Measurements from ENCODE around the gene IWS1. TPM values are rescaled to one million over a fixed set of nuclear protein-coding genes. Genes with fewer than 3 reads are reported as not detected.
A peak's percentile ranks its signal among the peaks of the same experiment; 100 is the strongest.
"Not testable (repeated sequence)": the region's sequence is repeated elsewhere in the genome, so short reads cannot be mapped to it uniquely, and the experiment has no call there.

IWS1 gene
- total RNA-seq, 1 experiment from 2014 or later, result 56.8 TPM

DNA sequence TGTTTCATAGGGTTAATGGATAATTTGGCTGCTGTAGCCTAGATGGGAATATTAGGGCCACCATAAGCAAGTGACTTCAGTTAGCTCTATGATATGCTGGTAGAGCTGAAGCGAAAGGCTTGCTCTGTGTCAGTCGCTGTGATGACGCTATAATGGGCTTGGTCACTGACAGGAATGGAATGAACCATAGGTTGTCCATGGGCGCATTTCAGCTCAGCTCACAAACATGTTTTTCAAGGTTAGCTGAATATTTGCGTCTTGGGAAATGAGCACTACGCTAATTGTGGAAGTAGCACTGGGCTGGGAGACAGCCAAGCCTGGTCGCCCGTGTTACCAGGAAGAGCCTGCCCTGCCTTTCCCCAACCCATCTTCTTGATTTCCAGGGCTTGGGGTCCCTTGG, 6.0 kb upstream of the IWS1 start:
- no peak overlapping the region for H3K4me3 Mint-ChIP-seq (ENCODE audit: unreplicated experiment)
- intact Hi-C loops (cut with micrococcal nuclease), result no loop called here
- H3K36me3 Mint-ChIP-seq (ENCODE audit: insufficient read depth, unreplicated experiment), result no peaks in the 10 kb centered on the region
- no TSS peak for BruUV-seq (replicated peaks)
- peaks cover 7% of the 10 kb centered on the region for H3K4me1 Mint-ChIP-seq (ENCODE audit: insufficient read depth, unreplicated experiment)
- CTCF ChIA-PET, result no interaction called here
- DNase-seq (ENCODE audit: unreplicated experiment), result no peak
- no peaks in the 10 kb centered on the region for H3K9me3 Mint-ChIP-seq (ENCODE audit: unreplicated experiment)
- TF ChIP-seq, protein P1, sequence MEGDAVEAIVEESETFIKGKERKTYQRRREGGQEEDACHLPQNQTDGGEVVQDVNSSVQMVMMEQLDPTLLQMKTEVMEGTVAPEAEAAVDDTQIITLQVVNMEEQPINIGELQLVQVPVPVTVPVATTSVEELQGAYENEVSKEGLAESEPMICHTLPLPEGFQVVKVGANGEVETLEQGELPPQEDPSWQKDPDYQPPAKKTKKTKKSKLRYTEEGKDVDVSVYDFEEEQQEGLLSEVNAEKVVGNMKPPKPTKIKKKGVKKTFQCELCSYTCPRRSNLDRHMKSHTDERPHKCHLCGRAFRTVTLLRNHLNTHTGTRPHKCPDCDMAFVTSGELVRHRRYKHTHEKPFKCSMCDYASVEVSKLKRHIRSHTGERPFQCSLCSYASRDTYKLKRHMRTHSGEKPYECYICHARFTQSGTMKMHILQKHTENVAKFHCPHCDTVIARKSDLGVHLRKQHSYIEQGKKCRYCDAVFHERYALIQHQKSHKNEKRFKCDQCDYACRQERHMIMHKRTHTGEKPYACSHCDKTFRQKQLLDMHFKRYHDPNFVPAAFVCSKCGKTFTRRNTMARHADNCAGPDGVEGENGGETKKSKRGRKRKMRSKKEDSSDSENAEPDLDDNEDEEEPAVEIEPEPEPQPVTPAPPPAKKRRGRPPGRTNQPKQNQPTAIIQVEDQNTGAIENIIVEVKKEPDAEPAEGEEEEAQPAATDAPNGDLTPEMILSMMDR (IDR thresholded peaks at IDR 0.05; ENCODE audit: unreplicated experiment), result no peak
- POLR2A ChIA-PET, result no interaction called here
- peaks cover 6% of the 10 kb centered on the region for H3K27me3 Mint-ChIP-seq (ENCODE audit: insufficient read depth, unreplicated experiment)
- no peak overlapping the region for H3K27ac Mint-ChIP-seq (ENCODE audit: low read depth, unreplicated experiment)

DNA sequence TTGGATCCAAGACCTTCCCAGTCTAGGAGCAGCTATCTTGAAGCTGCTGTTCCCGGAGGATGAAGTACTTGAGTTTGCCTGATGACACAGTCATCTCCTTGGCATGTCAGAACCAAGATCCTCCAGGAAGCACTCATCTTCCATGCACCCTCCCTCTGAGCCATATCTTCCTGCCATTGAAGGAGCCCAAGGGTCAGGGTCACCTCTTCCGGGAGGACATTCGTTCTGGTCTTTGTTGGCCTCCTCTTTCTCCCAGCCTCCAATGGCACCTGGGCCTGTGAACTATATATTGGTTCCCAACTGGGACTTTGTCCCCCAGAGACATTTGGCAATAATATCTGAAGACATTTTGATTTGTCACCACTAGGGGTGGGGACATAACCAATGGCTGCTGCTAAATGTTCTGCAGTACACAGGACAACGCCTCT, 4.9 kb upstream of the IWS1 start:
- no TSS peak for BruUV-seq (replicated peaks)
- H3K9me3 Mint-ChIP-seq (ENCODE audit: unreplicated experiment), result no peaks in the 10 kb centered on the region
- no peak overlapping the region for H3K4me3 Mint-ChIP-seq (ENCODE audit: unreplicated experiment)
- ChIA-PET POLR2A (no interaction called here), CTCF (no interaction called here)
- peaks cover 4% of the 10 kb centered on the region for H3K36me3 Mint-ChIP-seq (ENCODE audit: insufficient read depth, unreplicated experiment)
- H3K27ac Mint-ChIP-seq (ENCODE audit: low read depth, unreplicated experiment), result no peak overlapping the region
- DNase-seq (ENCODE audit: unreplicated experiment), result no peak
- peaks cover 10% of the 10 kb centered on the region for H3K4me1 Mint-ChIP-seq (ENCODE audit: insufficient read depth, unreplicated experiment)
- H3K27me3 Mint-ChIP-seq (ENCODE audit: insufficient read depth, unreplicated experiment), result no peaks in the 10 kb centered on the region
- TF ChIP-seq, protein P1 (IDR thresholded peaks at IDR 0.05; ENCODE audit: unreplicated experiment), result no peak
- intact Hi-C loops (cut with micrococcal nuclease), result no loop called here

DNA sequence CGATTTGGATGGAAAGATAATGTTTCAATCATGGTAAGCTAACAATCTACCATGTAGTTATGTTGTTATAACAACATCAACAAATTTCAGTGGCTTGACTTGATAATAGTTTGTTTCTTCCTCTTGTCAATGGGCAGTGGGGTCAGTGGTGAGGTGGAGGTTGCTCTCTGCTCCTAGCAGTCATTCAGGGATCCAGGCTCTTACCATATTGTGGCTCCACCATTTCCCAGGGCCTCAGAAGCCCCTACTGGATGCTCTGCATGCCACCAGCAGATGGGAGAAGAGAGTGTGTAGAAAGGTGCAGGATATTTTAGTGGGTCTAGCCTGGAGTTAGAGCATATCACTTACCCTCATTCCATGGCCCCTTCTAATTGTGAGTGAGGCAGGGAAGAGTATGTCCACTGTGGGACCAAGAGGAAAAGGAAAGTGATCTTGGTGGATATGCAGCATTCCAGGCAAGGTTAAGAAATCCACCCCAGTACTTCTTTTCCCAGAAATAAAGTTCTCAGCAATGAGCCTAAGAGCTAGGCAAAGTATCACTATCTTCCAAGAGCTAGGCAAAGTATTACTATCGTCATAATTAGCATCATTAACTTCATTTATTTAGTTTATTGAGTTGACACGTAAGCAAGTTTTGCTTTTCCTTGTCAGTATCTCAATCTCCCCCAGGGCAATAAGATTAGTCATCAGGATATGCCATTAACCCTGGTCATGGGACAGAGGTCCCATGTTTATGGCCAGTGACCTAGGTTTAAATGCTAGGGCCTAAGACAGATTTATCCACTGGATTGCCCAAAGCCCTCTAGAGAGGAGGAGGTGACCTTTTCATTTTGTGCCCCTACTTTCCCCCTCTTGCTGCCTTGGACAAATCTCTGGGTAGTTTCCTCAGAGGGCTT, 4.2 kb upstream of the IWS1 start:
- H3K4me1 Mint-ChIP-seq (ENCODE audit: insufficient read depth, unreplicated experiment), result peaks cover 10% of the 10 kb centered on the region
- no peaks in the 10 kb centered on the region for H3K9me3 Mint-ChIP-seq (ENCODE audit: unreplicated experiment)
- H3K4me3 Mint-ChIP-seq (ENCODE audit: unreplicated experiment), result no peak overlapping the region
- peaks cover 4% of the 10 kb centered on the region for H3K36me3 Mint-ChIP-seq (ENCODE audit: insufficient read depth, unreplicated experiment)
- ChIA-PET POLR2A (interaction anchor here (0.7 kb wide), 1 partner anchor 23 kb away, joined by 5 read pairs; no protein-coding TSS in a partner anchor), CTCF (interaction anchor here (0.6 kb wide), 1 partner anchor 1277 kb away, joined by 3 read pairs; no protein-coding TSS in a partner anchor)
- H3K27me3 Mint-ChIP-seq (ENCODE audit: insufficient read depth, unreplicated experiment), result no peaks in the 10 kb centered on the region
- intact Hi-C loops (cut with micrococcal nuclease), result no loop called here
- peak; percentile 38 for DNase-seq (ENCODE audit: unreplicated experiment)
- TF ChIP-seq, protein P1 (IDR thresholded peaks at IDR 0.05; ENCODE audit: unreplicated experiment), result no peak
- no TSS peak for BruUV-seq (replicated peaks)
- no peak overlapping the region for H3K27ac Mint-ChIP-seq (ENCODE audit: low read depth, unreplicated experiment)

DNA sequence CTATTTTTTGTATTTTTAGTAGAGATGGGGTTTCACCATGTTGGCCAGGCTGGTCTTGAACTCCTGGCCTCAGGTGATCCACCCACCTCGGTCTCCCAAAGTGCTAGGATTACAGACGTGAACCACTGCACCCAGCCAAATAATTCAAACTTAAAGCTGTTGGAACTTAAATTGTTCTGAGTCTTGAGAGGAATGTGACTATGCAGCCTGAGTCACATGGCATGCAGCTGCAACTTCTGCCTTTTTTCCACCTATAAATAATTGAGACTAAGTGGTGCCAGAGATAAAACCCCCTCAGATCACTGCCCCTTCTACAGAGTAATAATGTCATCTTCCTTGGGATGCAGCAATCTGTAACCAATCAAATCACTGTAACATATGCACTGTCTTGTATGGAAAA, 3.1 kb upstream of the IWS1 start:
- ChIA-PET POLR2A (interaction anchor here (0.7 kb wide), 1 partner anchor 22 kb away, joined by 5 read pairs; no protein-coding TSS in a partner anchor), CTCF (interaction anchor here (0.6 to 1.4 kb wide), 4 partner anchors 121 to 459 kb away, joined by 3 to 4 read pairs (median 3); no protein-coding TSS in a partner anchor)
- not testable (repeated sequence) for H3K27ac Mint-ChIP-seq (ENCODE audit: low read depth, unreplicated experiment); DNase-seq (ENCODE audit: unreplicated experiment); H3K27me3 Mint-ChIP-seq (ENCODE audit: insufficient read depth, unreplicated experiment); H3K4me3 Mint-ChIP-seq (ENCODE audit: unreplicated experiment); H3K9me3 Mint-ChIP-seq (ENCODE audit: unreplicated experiment); H3K36me3 Mint-ChIP-seq (ENCODE audit: insufficient read depth, unreplicated experiment); BruUV-seq (replicated peaks)
- intact Hi-C loops (cut with micrococcal nuclease), result loop anchor here (10.0 kb wide), 1 partner anchor 285 kb away; the partner anchor contains the start of gene WDR33
- H3K4me1 Mint-ChIP-seq (ENCODE audit: insufficient read depth, unreplicated experiment), result peaks cover 10% of the 10 kb centered on the region

Data from MCF 10A (cell line).